SK-N-SH (cell line): Measurements from ENCODE around the gene DIS3L2. TPM values are rescaled to one million over a fixed set of nuclear protein-coding genes. Genes with fewer than 3 reads are reported as not detected.

Source experiments
- CTCF ChIA-PET: fragments of 300-600, 350-600 bp; formaldehyde crosslinking; extraction: SDS; loops from one replicate; lab custom pipeline; 2021; lab: Yijun Ruan, JAX
- POLR2A ChIA-PET: fragments of 350-600 bp; sonication (Branson Sonifier 250); formaldehyde crosslinking; extraction: SDS; loops from one replicate; lab custom pipeline; 2020; ENCODE audit warnings: antibody characterized with exemption, inconsistent platforms; lab: Yijun Ruan, JAX
- DNase-seq: peaks from one replicate; pipeline ENCODE4 v3.0.0; 2012
- H2AFZ ChIP-seq: fragments of 200-600 bp; sonication (generic); 2 replicates; pipeline ENCODE4 v1.8.1; 2016; ENCODE audit warnings: antibody characterized with exemption, mild to moderate bottlenecking, low read depth
- H3F3A ChIP-seq: fragments of 200-600 bp; sonication (generic); replicated peaks from 2 replicates; pipeline ENCODE3; 2016; ENCODE audit warnings: antibody characterized with exemption, mild to moderate bottlenecking; ENCODE audit not compliant: insufficient read depth
- H3K27ac ChIP-seq, 2 experiments: fragments of 200-500 bp in 1 of 2; fragments of 200-600 bp in 1 of 2; sonication (Bioruptor generic) in 1 of 2; sonication (generic), shearing (Covaris generic) in 1 of 2; 2 replicates each; pipeline versions ENCODE4 v1.5.1 to v1.6.1; 2014 to 2016; ENCODE audit warnings: low read depth in 2 of 2, inconsistent platforms in 1 of 2, low read length in 1 of 2, mild to moderate bottlenecking in 1 of 2, mixed read lengths in 1 of 2
- H3K27me3 ChIP-seq: fragments of 200-600 bp; sonication (generic), shearing (Covaris generic); 2 replicates; pipeline ENCODE4 v1.6.1; 2016; ENCODE audit warnings: mixed run types; ENCODE audit not compliant: insufficient read depth
- H3K36me3 ChIP-seq, 2 experiments: fragments of 200-500 bp in 1 of 2; fragments of 200-600 bp in 1 of 2; sonication (Bioruptor generic) in 1 of 2; sonication (generic) in 1 of 2; replicated peaks in 1 of 2; 2 replicates each; pipeline versions ENCODE3 to v1.5.1; 2014 to 2016; ENCODE audit warnings: low read length in 1 of 2, mild to moderate bottlenecking in 1 of 2; ENCODE audit not compliant: insufficient read depth in 2 of 2, control insufficient read depth in 1 of 2
- H3K4me1 ChIP-seq, 2 experiments: fragments of 200-500 bp in 1 of 2; fragments of 200-600 bp in 1 of 2; sonication (Bioruptor generic) in 1 of 2; sonication (generic), shearing (Covaris generic) in 1 of 2; 2 replicates each; pipeline versions ENCODE4 v1.5.1 to v1.6.1; 2014 to 2016; ENCODE audit warnings: low read depth in 1 of 2, low read length in 1 of 2, mixed run types in 1 of 2; ENCODE audit not compliant: insufficient read depth in 2 of 2, control insufficient read depth in 1 of 2
- H3K4me2 ChIP-seq: fragments of 200-600 bp; sonication (generic), shearing (Covaris generic); 2 replicates; pipeline ENCODE4 v1.6.1; 2017; ENCODE audit warnings: mixed run types
- H3K4me3 ChIP-seq, 2 experiments: fragments of 200-500 bp in 1 of 2; fragments of 200-600 bp in 1 of 2; sonication (Bioruptor generic) in 1 of 2; sonication (generic), shearing (Covaris generic) in 1 of 2; 2 replicates each; pipeline versions ENCODE4 v1.5.1 to v1.8.1; 2014 to 2016; ENCODE audit warnings: low read depth in 2 of 2, inconsistent platforms in 1 of 2, low read length in 1 of 2, mild to moderate bottlenecking in 1 of 2, mixed read lengths in 1 of 2, moderate library complexity in 1 of 2
- H3K79me2 ChIP-seq: fragments of 200-600 bp; sonication (generic); 2 replicates; pipeline ENCODE4 v1.8.1; 2017; ENCODE audit warnings: mild to moderate bottlenecking; ENCODE audit not compliant: insufficient read depth
- H3K9ac ChIP-seq: fragments of 200-600 bp; sonication (generic); 2 replicates; pipeline ENCODE4 v1.6.1; 2017; ENCODE audit warnings: mixed run types
- H3K9me2 ChIP-seq: fragments of 200-600 bp; sonication (generic); 2 replicates; pipeline ENCODE4 v1.6.1; 2017; ENCODE audit warnings: mixed run types
- H3K9me3 ChIP-seq: fragments of 200-600 bp; sonication (generic); 2 replicates; pipeline ENCODE4 v1.6.1; 2017; ENCODE audit warnings: mixed run types, mild to moderate bottlenecking, moderate library complexity
- H4K20me1 ChIP-seq: fragments of 200-600 bp; sonication (generic); 2 replicates; pipeline ENCODE4 v1.6.1; 2017; ENCODE audit warnings: mild to moderate bottlenecking, mixed run types; ENCODE audit not compliant: insufficient read depth
- CHD2 ChIP-seq: fragments of 150-350 bp; IDR thresholded peaks from 2 replicates; pipeline ENCODE4 v1.6.1; 2018; ENCODE audit warnings: low read length; ENCODE audit not compliant: partially characterized antibody
- CTCF ChIP-seq: fragments of 200-600 bp; sonication (generic); IDR thresholded peaks from 2 replicates; pipeline ENCODE4 v1.6.1; 2017; ENCODE audit warnings: antibody characterized with exemption, mild to moderate bottlenecking, moderate library complexity
- EZH2phosphoT487 ChIP-seq: fragments of 200-600 bp; sonication (generic); IDR thresholded peaks from 2 replicates; pipeline ENCODE4 v1.6.1; 2017; ENCODE audit warnings: low read depth, mixed run types, mild to moderate bottlenecking, antibody characterized with exemption, moderate library complexity, borderline replicate concordance
- GATA2 ChIP-seq: sonication (generic); formaldehyde crosslinking; IDR thresholded peaks from 2 replicates; pipeline ENCODE4 v1.5.0; 2020; ENCODE audit warnings: mild to moderate bottlenecking, missing genetic modification reagents
- IRF3 ChIP-seq: fragments of 150-350 bp; IDR thresholded peaks from 2 replicates; pipeline ENCODE4 v1.6.1; 2016; ENCODE audit warnings: mild to moderate bottlenecking, low read depth, low read length
- MAX ChIP-seq: IDR thresholded peaks from 2 replicates; pipeline ENCODE4 v1.4.0; 2012; ENCODE audit warnings: low read depth
- MEF2A ChIP-seq: IDR thresholded peaks from 2 replicates; pipeline ENCODE4 v1.4.0; 2012; ENCODE audit warnings: low read depth, borderline replicate concordance
- NFIC ChIP-seq: IDR thresholded peaks from 2 replicates; pipeline ENCODE4 v1.4.0; 2012; ENCODE audit warnings: borderline replicate concordance
- RAD21 ChIP-seq: IDR thresholded peaks from 2 replicates; pipeline ENCODE4 v1.6.1; 2012; ENCODE audit warnings: mild to moderate bottlenecking, low read length
- SMC3 ChIP-seq: IDR thresholded peaks from 2 replicates; pipeline ENCODE4 v1.6.1; 2012; ENCODE audit warnings: low read depth, low read length, improper control_type of control experiment
- TEAD4 ChIP-seq: IDR thresholded peaks from 2 replicates; pipeline ENCODE4 v1.4.0; 2012; ENCODE audit warnings: mild to moderate bottlenecking, borderline replicate concordance; ENCODE audit not compliant: insufficient read depth
- YY1 ChIP-seq: IDR thresholded peaks from 2 replicates; pipeline ENCODE4 v1.4.0; 2012; ENCODE audit warnings: low read depth, mild to moderate bottlenecking
- WGBS: methylation state at CpG from one replicate; pipeline ENCODE4 v1.1.6; 2017; ENCODE audit warnings: low lambda C conversion rate; 5-methylcytosine and 5-hydroxymethylcytosine counted together
- polyA plus RNA-seq, 3 experiments: library from polyadenylated mRNA; depleted of rRNA; stranded (reverse); fragments of >200 nt; gene quantifications; 2 replicates each; pipeline ENCODE4 v1.2.3, GENCODE V29; 2012

Gene DIS3L2
- polyA plus RNA-seq, 1 of the 3 experiments (the other 2 are of a cell fraction): 17.9 TPM

GRCh38 chr2:232353660-232354059 lies 392.1 kb downstream of the DIS3L2 start:
- H3F3A ChIP-seq: no peaks in the 10 kb centered on the region
- WGBS: 83% methylated on average over 7 of the region's 7 CpGs
- H3K79me2 ChIP-seq: no peaks in the 10 kb centered on the region
- no peak overlapping the region for H2AFZ ChIP-seq
- H3K36me3 ChIP-seq: no peaks in the 10 kb centered on the region
- H3K9me3 ChIP-seq: no peaks in the 10 kb centered on the region
- H3K9me2 ChIP-seq: no peaks in the 10 kb centered on the region
- CTCF ChIA-PET: interaction anchor here (1.2 to 1.3 kb wide), 3 partner anchors 15 to 86 kb away, joined by 3 to 6 read pairs (median 3); no protein-coding TSS in a partner anchor
- H3K4me3 ChIP-seq: no peak overlapping the region
- H3K4me2 ChIP-seq: no peak overlapping the region
- H3K4me1 ChIP-seq: no peaks in the 10 kb centered on the region
- H3K27me3 ChIP-seq: peaks cover 49% of the 10 kb centered on the region
- H3K9ac ChIP-seq: no peak overlapping the region
- no peak overlapping the region for H3K27ac ChIP-seq
- H4K20me1 ChIP-seq: no peaks in the 10 kb centered on the region
- POLR2A ChIA-PET: no interaction called here
- no peak for TF ChIP-seq RAD21
- no peak for TF ChIP-seq NFIC
- TF ChIP-seq CHD2: no peak
- TF ChIP-seq GATA2 (CRISPR knock-in tag): no peak
- TF ChIP-seq CTCF: no peak
- no peak for DNase-seq

- Histone ChIP-seq H3K9me2 (no peaks in the 10 kb centered on the region), H3K4me2 (no peak overlapping the region), H3K4me3 (no peak overlapping the region), H3F3A (no peaks in the 10 kb centered on the region), H3K27me3 (peaks cover 45% of the 10 kb centered on the region), H3K4me1 (no peaks in the 10 kb centered on the region), H3K79me2 (no peaks in the 10 kb centered on the region), H3K27ac (no peak overlapping the region), H4K20me1 (no peaks in the 10 kb centered on the region), H3K36me3 (no peaks in the 10 kb centered on the region), H3K9me3 (no peaks in the 10 kb centered on the region), H2AFZ (no peak overlapping the region), H3K9ac (no peak overlapping the region)
- TF ChIP-seq YY1 (no peak), MEF2A (no peak), TEAD4 (no peak), MAX (no peak), RAD21 (no peak), IRF3 (no peak), EZH2phosphoT487 (no peak), SMC3 (no peak), NFIC (no peak)
- no peak for DNase-seq
- WGBS: 63% methylated on average over 5 of the region's 5 CpGs
- POLR2A ChIA-PET: no interaction called here
- CTCF ChIA-PET: interaction anchor here (1.0 to 1.3 kb wide), 4 partner anchors 12 to 85 kb away, joined by 3 to 6 read pairs (median 3); no protein-coding TSS in a partner anchor
Measured at GRCh38 chr2:232354069-232354468, 392.6 kb downstream of the DIS3L2 start.
